Astrocyte (in vitro differentiated cells and primary cell): Measurements from ENCODE around the gene ZNF835. TPM values are rescaled to one million over a fixed set of nuclear protein-coding genes. Genes with fewer than 3 reads are reported as not detected.

Source experiments
- DNase-seq: peaks from one replicate; pipeline ENCODE4 v3.0.0-alpha.2; 2010; ENCODE audit warnings: low read depth
- FAIRE-seq: peaks from 2 replicates; lab custom pipeline; 2011; peaks lifted over from hg19 to GRCh38; lab: Jason Lieb, UNC
- H2AFZ ChIP-seq: 2 replicates; pipeline ENCODE4 v1.6.0; 2012; ENCODE audit warnings: low read depth, low read length, inconsistent platforms
- H3K27ac ChIP-seq: 2 replicates; pipeline ENCODE4 v1.5.1; 2011; ENCODE audit warnings: low read depth, low read length, inconsistent platforms
- H3K27me3 ChIP-seq: 2 replicates; pipeline ENCODE4 v1.6.0; 2011; ENCODE audit warnings: low read length, inconsistent platforms; ENCODE audit not compliant: insufficient read depth
- H3K36me3 ChIP-seq: 2 replicates; pipeline ENCODE4 v1.5.1; 2011; ENCODE audit warnings: low read length, inconsistent platforms; ENCODE audit not compliant: insufficient read depth
- H3K4me1 ChIP-seq: 2 replicates; pipeline ENCODE4 v1.5.1; 2011; ENCODE audit warnings: low read length, inconsistent platforms; ENCODE audit not compliant: insufficient read depth
- H3K4me2 ChIP-seq: 2 replicates; pipeline ENCODE4 v1.6.0; 2012; ENCODE audit warnings: low read length, inconsistent platforms
- H3K4me3 ChIP-seq: 2 replicates; pipeline ENCODE4 v1.5.1; 2011; ENCODE audit warnings: low read depth, mild to moderate bottlenecking, low read length, inconsistent platforms; ENCODE audit not compliant: insufficient read depth
- H3K79me2 ChIP-seq: 2 replicates; pipeline ENCODE4 v1.6.0; 2012; ENCODE audit warnings: mild to moderate bottlenecking, low read length, inconsistent platforms; ENCODE audit not compliant: insufficient read depth
- H3K9ac ChIP-seq: 2 replicates; pipeline ENCODE4 v1.6.0; 2012; ENCODE audit warnings: mild to moderate bottlenecking, low read length, inconsistent platforms
- H3K9me3 ChIP-seq: 2 replicates; pipeline ENCODE4 v1.5.1; 2012; ENCODE audit warnings: low read depth, mild to moderate bottlenecking, low read length, inconsistent platforms; ENCODE audit not compliant: insufficient read depth
- H4K20me1 ChIP-seq: 2 replicates; pipeline ENCODE4 v1.6.0; 2012; ENCODE audit warnings: low read length, inconsistent platforms; ENCODE audit not compliant: insufficient read depth
- H3K27ac Mint-ChIP-seq: one replicate; pipeline ENCODE4 v1.8.0; 2021; ENCODE audit warnings: mild to moderate bottlenecking, mixed read lengths; ENCODE audit not compliant: unreplicated experiment
- H3K27me3 Mint-ChIP-seq: one replicate; pipeline ENCODE4 v1.8.0; 2021; ENCODE audit warnings: low read depth, mixed read lengths; ENCODE audit not compliant: unreplicated experiment
- H3K36me3 Mint-ChIP-seq: one replicate; pipeline ENCODE4 v1.8.0; 2021; ENCODE audit warnings: low read depth, mixed read lengths; ENCODE audit not compliant: unreplicated experiment
- H3K4me1 Mint-ChIP-seq: one replicate; pipeline ENCODE4 v1.8.0; 2021; ENCODE audit warnings: low read depth, mixed read lengths; ENCODE audit not compliant: unreplicated experiment
- H3K4me3 Mint-ChIP-seq: one replicate; pipeline ENCODE4 v1.8.0; 2021; ENCODE audit warnings: mild to moderate bottlenecking, moderate library complexity, mixed read lengths; ENCODE audit not compliant: unreplicated experiment
- H3K9me3 Mint-ChIP-seq: one replicate; pipeline ENCODE4 v1.8.0; 2021; ENCODE audit warnings: mild to moderate bottlenecking, mixed read lengths; ENCODE audit not compliant: unreplicated experiment
- EZH2 ChIP-seq: IDR thresholded peaks from 2 replicates; pipeline ENCODE4 v1.6.1; 2012; ENCODE audit warnings: mild to moderate bottlenecking, low read length, inconsistent platforms; ENCODE audit not compliant: insufficient read depth
- total RNA-seq: library from RNA; stranded (reverse); gene quantifications from 2 replicates; pipeline ENCODE4 v1.2.1, GENCODE V29; 2021
- TF ChIP-seq, protein P1 (sequence below): IDR thresholded peaks from 2 replicates; pipeline ENCODE4 v1.5.1; 2011; ENCODE audit warnings: low read depth, mild to moderate bottlenecking, inconsistent platforms, low read length, moderate library complexity; ENCODE audit not compliant: insufficient read depth

ZNF835 gene
- total RNA-seq, 1 donor from 2014 or later, result not detected

DNA sequence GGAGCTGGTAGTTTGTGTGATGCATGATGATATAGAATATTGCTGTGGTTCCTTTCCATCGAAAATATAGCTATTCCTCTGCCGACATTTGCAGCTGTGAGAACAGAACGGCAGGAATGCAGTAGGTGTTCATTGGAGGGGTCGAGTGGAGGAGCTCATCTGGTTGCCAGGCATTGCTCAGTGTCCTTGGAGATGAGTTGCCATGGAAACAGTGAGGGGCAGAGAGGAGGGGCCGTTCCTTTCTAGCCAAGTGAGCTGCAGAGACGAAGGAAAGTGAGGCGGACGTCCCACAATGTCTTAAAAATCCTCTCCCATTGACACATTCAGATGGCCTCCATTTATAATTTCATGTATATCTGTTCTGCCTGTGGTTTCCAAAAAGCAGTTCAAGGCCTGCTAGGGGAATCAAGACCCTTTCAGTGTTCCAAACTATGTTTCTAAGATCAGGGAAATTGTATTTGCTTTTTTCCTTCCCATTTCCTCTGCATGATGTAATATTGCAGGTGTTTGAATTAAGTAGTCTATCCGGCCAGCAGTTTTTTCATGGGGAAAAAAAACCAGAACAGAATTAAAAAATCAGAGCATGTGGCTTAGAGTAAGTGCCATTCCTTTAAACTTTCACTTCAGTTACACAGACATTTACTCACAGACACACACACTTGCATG, 41.2 kb upstream of the ZNF835 start:
- Histone ChIP-seq H3K4me1 (no peaks in the 10 kb centered on the region), H3K9ac (no peak overlapping the region), H3K4me3 (no peak overlapping the region), H4K20me1 (no peaks in the 10 kb centered on the region), H3K79me2 (no peaks in the 10 kb centered on the region), H3K27ac (no peak overlapping the region), H3K4me2 (no peak overlapping the region), H3K9me3 (peaks cover 9% of the 10 kb centered on the region), H3K27me3 (no peaks in the 10 kb centered on the region), H2AFZ (no peak overlapping the region), H3K36me3 (no peaks in the 10 kb centered on the region)
- no peak for FAIRE-seq
- H3K36me3 Mint-ChIP-seq, result no peaks in the 10 kb centered on the region
- no peak for DNase-seq
- peaks cover 15% of the 10 kb centered on the region for H3K9me3 Mint-ChIP-seq
- H3K27me3 Mint-ChIP-seq, result no peaks in the 10 kb centered on the region
- H3K4me3 Mint-ChIP-seq, result no peak overlapping the region
- no peaks in the 10 kb centered on the region for H3K4me1 Mint-ChIP-seq
- TF ChIP-seq, protein P1, sequence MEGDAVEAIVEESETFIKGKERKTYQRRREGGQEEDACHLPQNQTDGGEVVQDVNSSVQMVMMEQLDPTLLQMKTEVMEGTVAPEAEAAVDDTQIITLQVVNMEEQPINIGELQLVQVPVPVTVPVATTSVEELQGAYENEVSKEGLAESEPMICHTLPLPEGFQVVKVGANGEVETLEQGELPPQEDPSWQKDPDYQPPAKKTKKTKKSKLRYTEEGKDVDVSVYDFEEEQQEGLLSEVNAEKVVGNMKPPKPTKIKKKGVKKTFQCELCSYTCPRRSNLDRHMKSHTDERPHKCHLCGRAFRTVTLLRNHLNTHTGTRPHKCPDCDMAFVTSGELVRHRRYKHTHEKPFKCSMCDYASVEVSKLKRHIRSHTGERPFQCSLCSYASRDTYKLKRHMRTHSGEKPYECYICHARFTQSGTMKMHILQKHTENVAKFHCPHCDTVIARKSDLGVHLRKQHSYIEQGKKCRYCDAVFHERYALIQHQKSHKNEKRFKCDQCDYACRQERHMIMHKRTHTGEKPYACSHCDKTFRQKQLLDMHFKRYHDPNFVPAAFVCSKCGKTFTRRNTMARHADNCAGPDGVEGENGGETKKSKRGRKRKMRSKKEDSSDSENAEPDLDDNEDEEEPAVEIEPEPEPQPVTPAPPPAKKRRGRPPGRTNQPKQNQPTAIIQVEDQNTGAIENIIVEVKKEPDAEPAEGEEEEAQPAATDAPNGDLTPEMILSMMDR, result no peak
- no peak for TF ChIP-seq EZH2
- H3K27ac Mint-ChIP-seq, result no peak overlapping the region

DNA sequence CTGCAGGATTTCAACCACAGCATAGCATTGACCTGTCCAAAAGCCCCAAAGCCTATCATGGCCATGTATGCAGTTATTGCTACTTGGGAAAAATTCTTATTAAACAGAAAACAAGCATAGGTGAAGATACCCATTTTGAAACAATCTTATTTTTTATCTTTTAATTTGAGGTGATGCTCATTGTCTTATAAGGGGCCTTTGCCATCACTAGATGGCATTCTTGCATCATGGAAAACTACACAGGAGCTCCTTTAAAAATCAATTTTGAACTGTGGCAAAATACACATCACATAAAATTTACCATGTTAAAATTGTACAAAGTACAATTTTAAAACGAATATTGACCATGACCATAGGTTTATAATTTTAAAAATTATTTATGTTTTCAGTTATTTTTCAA, 38.9 kb upstream of the ZNF835 start:
- H3K4me1 ChIP-seq, result no peaks in the 10 kb centered on the region
- H3K27me3 ChIP-seq, result no peaks in the 10 kb centered on the region
- no peak overlapping the region for H3K9ac ChIP-seq
- no peak overlapping the region for H2AFZ ChIP-seq
- H4K20me1 ChIP-seq, result no peaks in the 10 kb centered on the region
- peaks cover 16% of the 10 kb centered on the region for H3K9me3 ChIP-seq
- H3K36me3 ChIP-seq, result no peaks in the 10 kb centered on the region
- FAIRE-seq (no peak), DNase-seq (no peak)
- TF ChIP-seq, protein P1, result no peak
- TF ChIP-seq EZH2, result no peak
- no peaks in the 10 kb centered on the region for H3K79me2 ChIP-seq
- no peak overlapping the region for H3K27ac ChIP-seq
- no peak overlapping the region for H3K4me3 Mint-ChIP-seq
- H3K4me1 Mint-ChIP-seq, result no peaks in the 10 kb centered on the region
- no peaks in the 10 kb centered on the region for H3K36me3 Mint-ChIP-seq
- H3K4me3 ChIP-seq, result no peak overlapping the region
- peaks cover 16% of the 10 kb centered on the region for H3K9me3 Mint-ChIP-seq
- H3K4me2 ChIP-seq, result no peak overlapping the region
- no peaks in the 10 kb centered on the region for H3K27me3 Mint-ChIP-seq
- H3K27ac Mint-ChIP-seq, result no peak overlapping the region

- no peak overlapping the region for H3K4me3 ChIP-seq
- no peaks in the 10 kb centered on the region for H3K4me1 ChIP-seq
- H3K9ac ChIP-seq, result no peak overlapping the region
- Mint-ChIP-seq H3K27me3 (no peaks in the 10 kb centered on the region), H3K4me3 (no peak overlapping the region), H3K27ac (no peak overlapping the region), H3K36me3 (no peaks in the 10 kb centered on the region), H3K4me1 (no peaks in the 10 kb centered on the region), H3K9me3 (peaks cover 12% of the 10 kb centered on the region)
- no peaks in the 10 kb centered on the region for H3K36me3 ChIP-seq
- H3K27ac ChIP-seq, result no peak overlapping the region
- peaks cover 16% of the 10 kb centered on the region for H3K9me3 ChIP-seq
- TF ChIP-seq, protein P1, result no peak
- no peak for TF ChIP-seq EZH2
- no peak overlapping the region for H3K4me2 ChIP-seq
- H3K79me2 ChIP-seq, result no peaks in the 10 kb centered on the region
- FAIRE-seq, result no peak
- DNase-seq, result no peak
- no peaks in the 10 kb centered on the region for H3K27me3 ChIP-seq
- H2AFZ ChIP-seq, result no peak overlapping the region
- H4K20me1 ChIP-seq, result no peaks in the 10 kb centered on the region
These were observed 36.3 kb upstream of the ZNF835 start for GRCh38 chr19:56707821-56708220.
